Uterus (tissue), 2 donors: Measurements from ENCODE around the gene HLCS.

ENCODE experiments used
- CTCF ChIP-seq, 4 experiments: fragments of 200-600 bp in 2 of 4; fragments of 450-650 bp in 2 of 4; sonication (generic) in 2 of 4; IDR thresholded peaks; one replicate each; pipeline ENCODE4 v1.5.1; 2016 to 2019; ENCODE audit warnings: antibody characterized with exemption in 4 of 4, mild to moderate bottlenecking in 2 of 4, moderate library complexity in 1 of 4
- POLR2A ChIP-seq, 2 donors: fragments of 450-650 bp; IDR thresholded peaks; one replicate each; pipeline ENCODE4 v1.6.1; 2016; ENCODE audit warnings: antibody characterized with exemption in 2 of 2, mild to moderate bottlenecking in 1 of 2, moderate library complexity in 1 of 2

- TF ChIP-seq POLR2A (IDR thresholded peaks at IDR 0.05) (no peak), CTCF (IDR thresholded peaks at IDR 0.05) (no peak)
These were observed 28.2 kb upstream of the HLCS start for GRCh38 chr21:36994501-36995158.
